GM19025 (cell line): Measurements from ENCODE around the gene MYO5C.

Experiments used
- ATAC-seq: cut with Tn5 transposase; IDR thresholded peaks from one replicate; pipeline ENCODE4 v1.9.1; 2021; ENCODE audit warnings: mild to moderate bottlenecking, low read depth, moderate library complexity; ENCODE audit not compliant: unreplicated experiment

The MYO5C gene

DNA sequence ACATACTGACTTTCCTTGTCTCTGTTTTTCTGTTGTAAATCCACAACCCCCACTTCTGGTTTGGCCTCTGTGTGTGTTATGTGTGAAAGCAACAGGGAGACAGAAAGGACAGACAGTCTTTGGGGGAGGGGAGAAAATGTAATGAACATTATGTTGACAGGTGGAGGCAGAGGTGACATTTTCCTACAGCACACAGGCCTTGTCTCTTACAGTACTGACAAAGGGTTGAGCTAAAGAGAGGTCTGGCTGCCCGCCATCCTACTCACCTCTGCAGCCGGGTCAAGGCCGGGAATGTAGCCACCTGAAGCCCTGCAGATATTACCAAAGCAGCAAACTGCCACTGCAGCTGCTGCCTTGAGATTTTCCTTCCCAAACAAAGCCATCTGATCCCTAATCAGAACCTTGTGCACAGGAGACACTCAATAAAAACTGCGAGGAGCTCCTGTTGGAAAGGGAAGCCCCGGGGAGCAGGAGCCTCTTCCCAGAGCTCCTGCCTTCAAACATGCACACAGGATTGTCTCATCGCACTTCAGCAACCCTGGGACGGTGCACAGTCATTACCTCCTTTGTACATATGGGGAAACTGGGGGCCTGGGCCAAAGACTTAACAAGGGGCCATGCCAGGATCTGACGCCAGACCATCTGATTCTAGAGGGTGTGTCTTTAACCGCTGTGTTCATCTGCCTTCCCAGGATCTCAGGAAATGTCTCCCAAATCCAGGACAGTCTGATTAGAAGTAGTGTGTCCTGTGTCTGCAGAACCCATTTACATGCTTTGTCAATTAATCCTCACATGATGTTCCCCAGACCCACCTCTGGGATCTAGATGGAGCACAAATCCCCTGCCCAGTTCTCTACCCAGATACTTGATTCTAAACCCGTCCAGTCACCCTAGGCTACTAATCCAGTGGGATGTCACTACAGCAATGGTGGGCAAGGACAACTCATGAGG lies 14.2 kb downstream of the MYO5C start:
- no peak for ATAC-seq

GRCh38 chr15:52280326-52281084 lies 15.1 kb downstream of the MYO5C start:
- ATAC-seq: no peak

GRCh38 chr15:52278636-52279367 lies 16.8 kb downstream of the MYO5C start:
- ATAC-seq: no peak

DNA sequence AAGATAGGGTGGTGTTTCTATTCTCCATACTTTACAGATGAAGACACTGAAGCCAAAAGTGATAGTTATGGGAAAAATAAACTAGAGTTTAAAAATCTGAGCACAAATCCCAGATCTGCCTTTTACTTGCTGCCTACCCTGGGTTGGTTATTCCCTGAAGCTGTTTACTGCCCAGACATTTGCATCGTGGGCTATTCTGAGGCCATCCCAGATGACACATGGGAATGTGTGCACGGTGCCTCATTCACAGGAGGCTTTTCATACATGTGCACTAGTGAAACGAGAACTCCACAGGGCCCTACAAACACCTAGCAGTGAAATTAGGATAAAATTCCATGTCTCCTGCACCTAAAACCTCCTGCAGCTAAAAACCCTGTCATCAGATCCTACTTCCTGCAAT lies 17.5 kb downstream of the MYO5C start:
- ATAC-seq: no peak

- no peak for ATAC-seq
These were observed 18.0 kb downstream of the MYO5C start for GRCh38 chr15:52277575-52277974.

DNA sequence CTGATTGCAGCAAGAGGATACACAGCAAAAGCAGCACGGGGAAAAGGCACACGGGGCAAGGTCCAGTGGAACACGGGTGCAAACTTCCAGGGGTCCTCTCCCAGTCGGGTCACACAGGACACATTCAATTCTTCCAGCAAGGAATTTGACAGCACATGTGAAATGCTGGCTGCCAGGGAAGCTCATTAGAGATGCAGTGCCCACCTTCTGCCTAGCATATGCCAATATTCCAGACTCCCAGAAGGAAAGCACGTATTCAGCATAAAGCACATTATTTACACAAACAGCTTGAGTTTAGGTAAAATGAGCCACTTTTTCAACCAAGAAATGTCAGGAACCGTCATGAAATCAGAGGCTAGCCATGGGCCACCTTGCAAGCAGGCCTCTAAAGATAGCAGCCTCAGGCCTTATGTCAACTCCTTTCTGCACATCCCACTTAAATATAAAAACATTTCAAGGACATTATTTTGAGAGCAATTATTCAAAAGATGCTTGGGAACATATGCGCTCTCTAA lies 19.3 kb downstream of the MYO5C start:
- ATAC-seq: no peak

GRCh38 chr15:52263563-52264282 lies 31.9 kb downstream of the MYO5C start:
- ATAC-seq: no peak

- ATAC-seq: no peak
These were observed 33.2 kb downstream of the MYO5C start for GRCh38 chr15:52262364-52262763.

DNA sequence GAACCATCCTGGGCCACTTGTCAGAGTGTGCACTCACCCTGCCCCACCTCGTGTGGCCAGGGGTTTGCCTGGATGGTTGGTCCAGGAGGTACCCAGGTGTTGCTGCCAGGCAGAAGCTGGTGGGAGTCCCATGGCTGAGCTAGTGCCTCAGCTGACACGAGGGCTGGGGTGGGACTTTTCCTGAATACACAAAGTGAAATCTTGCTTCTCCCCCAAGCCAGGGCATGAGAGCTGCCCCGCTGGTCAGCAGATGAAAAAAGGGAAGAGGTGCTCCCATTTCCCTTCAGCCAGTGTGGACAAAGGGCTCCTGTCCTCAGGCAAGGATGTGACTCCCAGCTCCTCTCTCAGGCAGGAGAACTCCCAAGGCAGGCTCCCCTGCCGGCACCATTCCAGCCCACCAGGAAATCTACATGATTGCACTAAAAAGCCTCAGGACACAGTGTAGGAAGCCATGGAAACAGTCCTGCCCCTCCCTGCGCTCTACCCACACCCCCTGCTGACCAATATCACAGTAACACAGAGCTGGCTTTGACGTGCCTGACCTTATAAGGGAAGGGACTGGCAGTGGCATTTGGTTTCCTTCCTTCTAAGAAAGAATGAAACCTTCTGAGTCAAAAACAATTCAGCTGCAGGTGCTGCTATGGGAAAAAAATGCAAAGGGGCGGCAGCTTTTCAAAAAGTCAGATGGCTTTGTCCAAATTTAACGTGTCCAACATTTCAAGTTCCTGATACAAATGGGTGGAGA lies 33.9 kb downstream of the MYO5C start:
- ATAC-seq: peak; percentile 99

DNA sequence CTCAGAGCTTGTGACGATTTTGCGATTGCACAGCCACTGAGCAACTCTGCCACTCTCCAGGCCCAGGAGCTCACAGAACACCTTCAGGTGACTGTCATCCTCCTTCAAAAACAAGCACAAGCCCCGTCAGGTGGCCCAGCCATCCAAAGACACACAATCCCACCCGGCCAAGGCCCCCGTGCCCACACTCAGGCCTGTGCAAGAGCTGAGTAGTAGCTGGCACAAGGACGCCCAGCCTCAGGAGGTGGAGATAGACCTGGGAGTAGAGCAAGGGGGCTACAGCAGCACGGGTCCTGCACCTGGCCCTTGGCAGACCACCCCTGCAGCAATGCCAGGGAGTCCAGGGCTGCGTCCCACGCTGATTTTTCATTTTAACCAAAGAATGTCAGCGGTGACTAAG lies 34.6 kb downstream of the MYO5C start:
- no peak for ATAC-seq

- no peak for ATAC-seq
These were observed 36.1 kb downstream of the MYO5C start for GRCh38 chr15:52259503-52259902.

DNA sequence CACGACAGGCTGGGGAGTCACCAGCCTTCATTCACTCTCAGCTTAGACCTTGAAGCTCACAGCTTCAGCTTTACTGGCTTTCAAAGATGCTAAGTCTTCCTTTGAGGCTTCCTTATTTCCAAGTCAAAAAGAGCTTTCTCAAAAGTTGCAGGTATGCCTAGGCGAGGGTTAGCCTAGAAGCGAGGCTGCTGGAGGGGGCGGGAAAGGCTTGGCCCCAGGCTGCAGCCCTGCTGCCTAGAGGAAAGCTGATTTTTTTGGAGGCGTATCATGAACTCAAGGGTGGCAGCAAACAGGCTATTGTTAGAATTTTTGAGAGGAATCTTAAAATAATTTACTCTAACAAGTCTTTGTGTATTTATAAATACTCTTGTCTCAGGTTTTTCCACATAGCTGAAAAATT lies 37.1 kb downstream of the MYO5C start:
- ATAC-seq: no peak

- ATAC-seq: no peak
These were observed 37.9 kb downstream of the MYO5C start for GRCh38 chr15:52257734-52258062.

DNA sequence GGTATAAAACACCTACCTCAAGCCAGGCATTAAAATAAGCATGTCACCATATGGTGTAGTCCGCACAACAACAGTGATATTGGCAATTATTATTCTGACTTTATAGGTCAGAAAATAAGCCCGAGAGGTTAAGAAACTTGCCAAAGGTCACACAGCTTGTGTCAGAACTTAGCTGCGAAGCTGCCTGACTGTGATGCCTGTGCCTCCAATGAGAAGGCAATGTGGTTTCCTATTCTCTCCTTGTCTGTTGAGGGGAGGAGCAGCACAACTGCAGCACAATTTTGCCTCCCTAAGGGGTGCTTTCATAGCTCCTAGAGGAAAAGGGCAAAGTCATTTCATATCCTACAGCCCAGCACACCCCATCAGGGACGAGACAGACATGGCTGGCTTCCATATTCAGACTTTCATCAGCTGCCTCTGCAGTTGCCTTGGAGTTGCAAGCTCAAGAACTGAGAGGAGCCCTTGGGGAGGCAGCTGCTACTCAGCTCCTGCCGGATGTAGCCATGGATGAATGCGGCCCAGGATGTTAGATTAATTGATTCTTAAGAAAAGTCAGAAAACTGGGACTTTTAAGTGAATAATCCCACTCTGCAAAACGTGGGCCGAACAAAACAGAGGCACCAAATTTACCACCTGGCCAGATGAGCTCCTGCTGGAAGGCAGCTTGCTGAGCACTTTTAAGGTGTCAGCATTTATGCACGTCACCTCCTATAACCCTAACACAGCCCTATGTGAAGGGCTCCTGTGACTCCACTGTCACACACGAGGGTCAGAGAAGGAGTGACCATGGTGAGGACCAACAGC lies 38.5 kb downstream of the MYO5C start:
- no peak for ATAC-seq

DNA sequence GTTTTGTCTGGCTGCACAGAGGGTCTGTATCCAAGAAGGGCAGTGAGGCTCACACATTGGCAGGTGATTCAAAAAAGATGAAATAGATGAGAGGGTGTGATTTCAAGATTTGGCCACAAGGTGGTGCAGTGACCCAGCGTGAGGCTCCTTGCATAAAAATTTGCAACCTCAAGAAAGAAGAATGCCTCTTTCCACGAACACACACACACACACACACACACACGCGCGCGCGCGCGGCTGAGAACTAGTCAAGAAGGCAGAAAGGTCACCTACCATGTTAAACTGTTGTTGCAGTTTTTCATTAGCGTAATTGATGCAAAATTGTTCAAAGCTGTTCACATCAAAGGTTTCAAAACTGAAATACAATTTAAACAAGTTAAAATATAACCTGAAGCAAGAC lies 39.2 kb downstream of the MYO5C start:
- ATAC-seq: no peak

DNA sequence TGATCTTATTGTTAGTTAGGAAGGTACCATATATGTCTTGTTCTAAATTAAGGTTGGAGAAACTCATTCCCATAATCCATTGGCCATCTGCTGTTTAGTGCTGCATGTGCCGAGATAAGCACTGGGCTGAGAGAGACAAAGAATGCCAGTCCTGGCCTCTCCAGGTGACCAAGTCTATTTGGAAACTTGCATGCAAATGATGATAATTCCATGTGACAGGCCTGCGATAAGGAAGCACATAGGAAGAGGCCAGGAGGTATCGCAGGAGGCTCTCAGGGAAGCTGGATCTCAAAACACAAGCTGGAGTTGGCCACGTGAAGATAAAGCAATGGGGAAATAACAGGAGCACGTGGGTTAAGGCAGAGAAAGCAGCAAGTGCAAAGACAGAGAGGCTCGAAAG lies 39.7 kb downstream of the MYO5C start:
- no peak for ATAC-seq

GRCh38 chr15:52255008-52255407 lies 40.6 kb downstream of the MYO5C start:
- no peak for ATAC-seq

- ATAC-seq: no peak
These were observed 41.2 kb downstream of the MYO5C start for GRCh38 chr15:52254391-52254790.

DNA sequence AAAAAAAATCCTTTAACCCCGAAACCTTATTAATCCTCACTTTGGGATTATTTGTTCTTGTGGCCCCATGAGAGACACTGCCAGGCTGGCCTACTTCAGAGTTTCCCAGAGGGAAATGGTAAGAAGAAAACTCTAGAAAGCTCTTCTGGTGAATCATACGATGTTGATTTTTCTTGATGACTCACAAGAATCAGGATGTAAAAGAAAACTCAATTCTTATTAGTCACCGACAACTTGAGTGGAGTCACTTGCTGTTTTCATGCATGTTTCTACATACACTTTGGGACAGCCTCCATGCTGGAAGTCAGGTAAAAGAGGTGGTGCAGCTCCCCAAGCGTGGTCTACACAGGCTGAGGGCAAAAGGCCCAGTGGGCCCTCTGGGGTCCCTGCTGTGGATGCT lies 42.8 kb downstream of the MYO5C start:
- ATAC-seq: no peak
